GM12864 (cell line): ENCODE measurements around the gene PNMA3.
"Not testable (repeated sequence)": the region's sequence is repeated elsewhere in the genome, so short reads cannot be mapped to it uniquely, and the experiment has no call there.

Source experiments
- DNase-seq: peaks from one replicate; pipeline ENCODE4 v3.0.0-alpha.2; 2011; ENCODE audit warnings: low read depth
- H3K4me3 ChIP-seq: 2 replicates; pipeline ENCODE4 v1.5.1; 2011; ENCODE audit warnings: mild to moderate bottlenecking, low read depth, low read length, control low read depth
- CTCF ChIP-seq: IDR thresholded peaks from 2 replicates; pipeline ENCODE4 v1.5.1; 2011; ENCODE audit warnings: low read depth, mild to moderate bottlenecking, moderate library complexity, low read length, control low read depth, inconsistent platforms; ENCODE audit errors: missing control alignments

The PNMA3 gene

GRCh38 chrX:153055871-153056749 lies at the start of gene PNMA3:
PNMA3 (plus strand) TSS chrX:153056470; CDS start chrX:153057056, 586 bp downstream.
- DNase-seq = no peak
- no peak within 1 kb of the TSS for H3K4me3 ChIP-seq
- no peak for TF ChIP-seq CTCF

GRCh38 chrX:153017174-153017573 lies 39.1 kb upstream of the PNMA3 start:
- H3K4me3 ChIP-seq, DNase-seq: not testable (repeated sequence)

GRCh38 chrX:153019166-153019565 lies 37.1 kb upstream of the PNMA3 start:
- no peak for DNase-seq
- H3K4me3 ChIP-seq = no peak overlapping the region
- TF ChIP-seq CTCF = no peak

GRCh38 chrX:153026501-153026900 lies 29.8 kb upstream of the PNMA3 start:
- not testable (repeated sequence) for H3K4me3 ChIP-seq, DNase-seq

GRCh38 chrX:153028487-153028886 lies 27.8 kb upstream of the PNMA3 start:
- DNase-seq, H3K4me3 ChIP-seq: not testable (repeated sequence)

GRCh38 chrX:153029162-153029561 lies 27.1 kb upstream of the PNMA3 start:
- no peak for TF ChIP-seq CTCF
- no peak overlapping the region for H3K4me3 ChIP-seq
- DNase-seq = no peak

GRCh38 chrX:153029875-153030274 lies 26.4 kb upstream of the PNMA3 start:
- TF ChIP-seq CTCF = no peak
- H3K4me3 ChIP-seq = no peak overlapping the region
- no peak for DNase-seq

- H3K4me3 ChIP-seq = no peak overlapping the region
- no peak for TF ChIP-seq CTCF
- DNase-seq = no peak
Measured at GRCh38 chrX:153030801-153031200, 25.5 kb upstream of the PNMA3 start.
